ENCODE data around the gene COL3A1.

The COL3A1 gene

DNA sequence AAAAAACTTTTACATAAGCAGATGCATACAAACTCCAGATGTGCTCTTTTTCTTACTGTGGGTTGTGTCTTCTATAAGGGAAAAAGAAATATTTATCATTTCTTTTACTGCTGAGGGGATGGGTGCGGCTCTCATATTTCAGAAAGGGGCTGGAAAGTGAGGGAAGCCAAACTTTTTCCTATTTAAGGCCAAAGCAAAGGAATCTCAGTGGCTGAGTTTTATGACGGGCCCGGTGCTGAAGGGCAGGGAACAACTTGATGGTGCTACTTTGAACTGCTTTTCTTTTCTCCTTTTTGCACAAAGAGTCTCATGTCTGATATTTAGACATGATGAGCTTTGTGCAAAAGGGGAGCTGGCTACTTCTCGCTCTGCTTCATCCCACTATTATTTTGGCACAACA lies at the start of gene COL3A1:
COL3A1 (plus strand) TSS at position 210 of the 400 bp plus-strand sequence; CDS start at position 327, 117 bp downstream.
- no peak for DNase-seq

DNA sequence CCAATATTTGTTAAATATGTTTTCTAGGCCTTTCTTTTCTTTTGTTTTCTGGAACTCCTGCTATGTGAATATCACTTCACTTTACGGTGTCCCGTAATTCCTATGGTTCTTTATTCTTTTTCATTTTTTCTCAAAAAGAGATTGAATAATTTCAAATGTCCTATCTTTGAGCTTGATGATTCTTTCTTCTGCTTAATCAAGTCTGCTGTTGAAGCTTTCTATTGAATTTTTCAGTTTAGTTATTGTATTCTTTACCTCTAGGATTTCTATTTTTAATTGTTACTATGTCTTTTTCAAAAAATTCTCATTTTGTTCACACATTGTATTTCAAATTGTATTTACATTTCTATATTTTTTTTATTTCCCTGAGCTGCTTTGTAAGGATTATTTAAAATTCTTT lies 45.5 kb upstream of the COL3A1 start:
- DNase-seq, result no peak

DNA sequence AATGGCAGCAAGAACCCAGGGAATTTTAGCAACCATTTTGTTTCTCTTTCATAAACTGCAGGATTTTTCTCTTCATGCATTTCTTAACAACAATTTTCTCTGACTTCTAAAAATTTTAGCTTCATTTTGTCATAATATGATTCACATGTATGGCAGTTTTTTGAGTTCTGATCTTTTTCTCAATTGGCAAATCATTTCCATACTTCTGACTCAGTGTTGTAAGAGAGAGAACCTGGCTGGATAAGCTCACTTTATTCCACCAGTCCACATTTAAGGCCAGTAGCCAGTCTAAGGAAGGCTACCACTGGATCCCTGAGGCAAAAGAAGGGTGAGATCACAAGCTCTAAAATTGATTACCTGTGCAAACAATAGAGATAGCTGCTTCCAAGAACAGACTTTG lies 42.8 kb upstream of the COL3A1 start:
- no peak for DNase-seq

DNA sequence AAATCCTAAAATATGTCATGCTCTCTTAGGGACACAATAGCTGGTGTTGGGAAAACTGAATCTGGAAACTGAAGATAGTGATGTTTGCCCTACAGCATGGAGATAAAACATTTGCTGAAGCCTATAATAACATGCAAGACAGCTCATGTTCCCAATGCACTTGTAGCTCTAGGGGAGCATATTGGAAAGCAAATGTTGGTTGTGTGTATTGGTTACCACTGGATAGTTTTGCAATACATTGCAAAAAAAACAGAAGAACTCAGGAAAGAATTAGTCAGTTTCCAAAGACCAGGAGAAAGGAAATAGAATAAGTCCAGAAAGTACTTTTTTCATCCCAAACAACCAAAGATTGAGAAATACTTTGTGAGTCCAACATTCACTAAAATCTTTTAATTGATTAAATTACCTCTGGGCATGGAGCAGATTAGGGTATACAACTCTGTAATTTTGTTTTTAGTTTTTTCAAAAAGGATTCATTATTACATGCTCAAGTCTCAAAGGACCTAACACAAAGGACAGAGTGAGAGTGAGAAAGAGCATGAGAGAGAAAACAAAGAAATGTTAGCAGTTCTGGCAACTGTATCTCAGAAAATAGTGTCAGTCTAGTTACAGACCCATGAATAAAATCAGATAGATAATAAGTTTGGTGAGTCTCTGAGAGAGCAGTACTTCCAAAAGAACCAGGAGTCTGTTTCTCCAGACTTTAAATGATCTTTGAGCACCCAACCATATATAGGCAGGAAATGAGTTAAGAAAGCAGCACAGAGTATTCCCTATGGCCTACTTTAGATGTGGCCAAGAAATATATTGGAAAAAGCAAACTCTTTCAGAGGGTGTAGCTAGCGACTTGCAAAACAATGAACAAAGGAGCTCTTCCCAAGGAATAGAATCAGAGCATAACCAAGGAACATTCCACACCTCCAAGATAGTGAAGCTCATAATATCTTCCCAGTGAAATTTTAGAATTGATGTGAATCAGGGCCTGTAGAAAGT lies 36.6 kb upstream of the COL3A1 start:
- DNase-seq, result no peak

DNA sequence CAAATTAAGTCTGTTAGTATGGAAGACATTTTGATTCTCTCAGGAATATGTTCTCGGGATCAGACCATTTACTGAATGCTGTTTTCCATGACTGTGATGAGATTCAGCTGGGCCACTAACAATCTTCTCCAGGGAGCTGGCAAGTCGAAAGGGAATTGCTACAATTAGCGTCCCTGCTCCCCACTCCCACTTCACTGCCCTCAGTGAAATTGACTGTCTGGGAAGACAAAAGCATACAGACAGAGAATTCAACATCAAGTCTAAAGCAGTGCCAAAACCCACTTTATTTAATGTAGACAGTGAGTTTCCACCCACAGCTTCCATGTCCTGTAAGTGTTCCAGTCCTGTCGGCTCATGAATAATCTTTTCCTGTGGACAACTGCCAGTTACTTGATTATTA lies 34.0 kb upstream of the COL3A1 start:
- DNase-seq, result no peak

DNA sequence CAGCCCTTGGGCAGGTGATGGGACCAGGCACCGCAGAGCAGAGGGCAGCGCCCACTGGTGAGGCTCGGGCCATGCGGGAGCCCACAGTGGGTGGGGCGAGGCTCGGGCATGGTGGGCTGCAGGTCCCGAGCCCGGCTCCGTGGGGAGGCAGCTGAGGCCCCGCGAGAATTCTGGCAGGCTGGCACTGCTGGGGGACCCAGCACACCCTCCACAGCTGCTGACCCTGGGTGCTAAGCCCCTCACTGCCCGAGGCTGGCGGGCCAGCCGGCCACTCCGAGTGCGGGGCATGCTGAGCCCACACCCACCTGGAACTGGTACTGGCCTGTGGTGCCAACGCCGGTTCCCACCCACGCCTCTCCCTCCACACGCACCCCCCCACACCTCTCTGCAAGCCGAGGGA lies 29.7 kb upstream of the COL3A1 start:
- no peak for DNase-seq

DNA sequence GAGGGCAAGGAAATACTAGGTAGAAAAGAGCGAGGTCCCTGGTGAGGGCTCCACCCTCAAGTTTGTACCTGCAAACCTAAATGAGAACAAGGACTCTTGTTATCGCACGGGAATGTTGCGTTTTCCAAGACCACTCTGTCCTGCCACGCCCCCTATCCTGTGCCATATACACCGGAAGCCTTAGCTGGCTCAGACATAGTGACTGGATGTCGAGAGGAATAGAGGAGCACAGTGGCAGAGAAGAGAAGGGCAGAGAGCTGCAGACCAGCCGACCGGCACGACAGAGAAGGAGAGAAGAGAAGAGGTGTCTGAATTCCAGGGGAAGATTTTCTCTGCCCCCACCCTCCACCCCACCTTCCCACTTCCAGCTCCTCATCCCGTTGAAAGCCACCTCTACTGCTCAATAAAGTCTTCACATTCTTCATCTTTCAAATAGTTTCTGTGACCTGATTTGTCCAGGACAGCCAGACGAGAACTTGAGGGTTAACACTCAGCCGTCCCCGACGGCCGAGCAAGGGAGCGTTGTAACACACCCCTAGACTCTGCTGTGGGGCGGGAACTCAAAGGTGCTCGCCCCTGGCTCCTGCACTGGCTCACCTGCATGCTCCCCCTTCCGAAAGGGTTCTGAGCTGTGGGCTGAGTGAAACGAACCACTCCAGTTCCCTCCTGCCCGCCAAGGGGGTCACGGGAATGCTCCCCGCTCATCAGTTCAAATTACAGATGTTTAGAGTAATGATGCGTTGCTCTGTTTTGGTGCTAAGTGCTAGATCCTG lies 24.9 kb upstream of the COL3A1 start:
- no peak for DNase-seq

DNA sequence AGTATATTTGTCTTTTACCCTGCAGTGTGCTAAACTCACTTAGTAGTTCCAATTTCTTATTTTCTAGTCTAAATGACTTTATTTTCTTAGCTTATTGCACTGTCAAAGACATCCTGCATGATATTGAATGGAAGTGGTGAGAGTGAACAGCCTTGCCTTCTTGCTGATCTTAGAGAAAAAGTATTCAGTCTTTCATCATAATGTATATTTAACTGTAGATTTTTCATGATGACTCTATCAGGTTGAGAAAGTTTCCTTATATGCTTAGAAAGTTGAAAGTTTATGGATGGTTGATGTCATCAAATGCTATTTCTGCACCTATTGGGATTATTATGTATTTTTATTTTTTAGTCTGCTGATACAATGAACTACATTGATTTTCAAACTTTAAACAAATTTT lies 21.3 kb upstream of the COL3A1 start:
- DNase-seq, result no peak

DNA sequence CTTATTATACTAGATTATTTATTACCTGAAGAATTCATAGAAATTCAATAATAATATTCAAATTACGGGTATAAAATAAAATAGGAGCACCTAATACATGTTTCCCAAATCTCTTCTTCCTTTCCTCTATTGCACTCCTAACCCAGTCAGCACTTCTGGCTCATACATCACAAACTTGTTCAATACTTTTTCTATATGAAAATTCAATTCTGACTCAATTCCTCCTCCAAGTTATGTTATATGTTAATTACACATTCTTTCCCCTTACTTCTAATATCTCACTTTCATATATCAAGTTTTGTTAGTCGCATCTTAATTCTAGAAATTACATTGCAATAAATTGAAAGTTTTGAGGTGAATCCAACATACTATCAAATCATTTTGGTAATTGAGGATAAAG lies 17.9 kb upstream of the COL3A1 start:
- no peak for DNase-seq

DNA sequence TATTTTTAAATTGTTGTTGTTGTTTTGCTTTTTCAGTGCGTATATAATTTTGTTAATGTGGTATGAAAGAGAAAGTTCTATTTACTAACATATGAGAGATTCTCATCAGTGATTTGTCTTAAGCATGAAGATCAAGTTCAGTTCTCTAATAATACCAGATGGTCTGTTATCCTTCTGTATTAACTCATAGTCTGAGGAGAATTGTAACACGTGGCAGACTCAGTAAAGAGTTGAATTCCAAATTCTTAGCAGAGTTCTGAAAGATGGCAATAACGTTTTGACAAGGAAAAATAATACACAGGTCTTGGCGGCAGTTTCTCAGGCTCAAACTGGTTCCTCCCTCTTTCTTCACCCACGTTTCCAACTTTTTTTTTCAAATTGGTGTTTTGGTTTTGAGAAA lies 17.2 kb upstream of the COL3A1 start:
- DNase-seq, result no peak

DNA sequence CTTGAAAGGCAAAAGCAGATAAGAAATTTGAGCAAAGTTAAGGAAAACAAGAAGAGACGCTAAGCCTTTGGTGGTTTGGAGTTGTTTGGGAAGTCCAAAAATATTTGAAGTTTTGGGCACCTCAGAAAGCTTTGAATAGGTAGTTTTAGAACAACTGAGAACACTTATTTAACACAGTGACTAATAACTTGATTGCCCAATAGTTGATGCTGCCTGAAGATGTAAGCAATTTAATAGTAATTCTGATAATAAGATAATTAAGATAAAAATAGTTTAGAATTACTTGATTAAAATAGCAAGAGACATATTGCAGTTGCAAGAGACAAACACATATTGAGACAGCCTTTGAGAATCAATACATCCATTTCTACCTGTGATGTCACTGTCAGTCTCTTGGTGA lies 16.5 kb upstream of the COL3A1 start:
- no peak for DNase-seq

DNA sequence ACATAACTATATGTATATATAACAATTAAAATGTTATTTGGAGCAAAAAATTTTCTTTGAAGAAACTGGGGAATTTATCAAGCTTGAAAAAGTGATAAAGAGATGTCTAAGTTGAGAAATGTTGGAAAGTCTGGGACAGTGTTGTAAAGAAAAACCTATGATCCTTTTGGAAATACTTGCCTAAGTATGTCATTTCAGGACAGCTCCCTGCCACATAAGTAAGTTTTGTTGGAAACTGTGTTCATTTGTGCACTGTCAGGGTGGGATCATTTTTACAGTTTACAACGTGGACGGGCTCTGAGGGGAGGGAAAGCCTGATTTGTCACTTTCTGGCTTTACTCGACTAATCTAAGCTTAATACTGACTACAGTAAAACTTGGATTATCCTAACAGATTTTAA lies 10.4 kb upstream of the COL3A1 start:
- DNase-seq, result no peak

DNA sequence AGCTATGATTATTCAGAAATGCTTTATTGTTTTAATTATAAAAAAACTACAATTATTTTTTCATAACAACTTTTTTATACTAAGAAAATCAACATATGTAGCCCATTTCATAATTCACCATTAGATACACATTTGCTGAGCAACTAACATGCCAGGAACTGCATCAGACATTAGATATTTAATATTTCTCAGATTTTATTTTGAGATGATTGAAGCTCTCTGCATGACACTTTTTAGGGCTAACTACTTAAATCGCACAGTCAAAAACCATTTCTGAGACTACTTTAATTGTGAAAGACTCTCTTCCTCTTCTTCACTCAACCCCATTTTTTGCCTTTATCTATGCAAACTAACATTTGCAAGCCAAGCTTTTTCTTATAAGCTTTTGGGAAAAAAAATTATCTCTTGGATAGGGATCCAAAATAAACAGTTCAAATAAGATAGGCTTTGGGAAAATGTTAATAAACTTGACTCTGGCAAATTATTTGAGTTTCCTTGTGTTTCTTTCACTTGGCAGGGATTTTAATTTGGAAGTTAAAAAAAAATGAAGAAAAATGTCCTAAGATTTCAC lies 9.1 kb upstream of the COL3A1 start:
- no peak for DNase-seq

DNA sequence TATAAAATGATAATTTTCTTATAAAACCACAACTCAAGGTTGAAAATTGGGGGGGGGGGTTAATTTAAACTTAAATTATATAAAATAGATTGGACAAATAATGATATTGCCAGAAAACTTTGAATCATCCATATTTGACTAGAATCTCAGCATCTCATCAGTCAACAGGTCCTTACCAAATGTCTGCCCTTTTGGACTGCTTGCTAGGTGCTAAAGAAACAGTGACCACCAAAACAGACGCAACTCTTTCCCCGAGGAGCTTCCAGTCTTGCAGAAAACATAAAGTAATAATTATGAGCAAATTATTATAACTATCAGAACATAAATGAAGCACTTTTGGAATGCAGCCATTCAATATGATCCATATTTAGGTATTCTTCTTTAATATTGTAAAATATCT lies 8.6 kb upstream of the COL3A1 start:
- DNase-seq, result no peak

DNA sequence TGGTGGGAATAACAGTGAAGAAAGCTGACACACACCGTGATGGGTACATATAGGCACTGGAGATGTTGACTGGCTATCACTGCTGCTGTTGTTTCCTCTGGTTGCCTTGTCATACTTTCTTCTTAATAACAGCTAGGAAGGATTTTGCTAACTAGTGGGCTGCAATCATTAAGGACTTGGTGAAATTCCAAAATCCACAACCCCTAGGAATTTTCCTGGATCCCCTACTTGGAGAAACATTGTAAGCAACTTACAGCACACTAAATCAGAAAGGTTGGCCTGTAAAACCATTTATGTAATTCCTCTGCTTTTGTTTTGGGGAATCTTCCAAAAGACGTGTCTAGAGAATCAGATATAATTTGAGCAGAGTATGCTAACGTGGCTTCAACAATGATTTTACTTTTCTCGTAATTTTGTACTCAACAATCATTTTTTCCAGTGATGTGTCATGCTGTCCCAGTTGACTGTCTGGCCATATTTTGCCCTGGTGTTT lies 8.0 kb upstream of the COL3A1 start:
- DNase-seq, result no peak

DNA sequence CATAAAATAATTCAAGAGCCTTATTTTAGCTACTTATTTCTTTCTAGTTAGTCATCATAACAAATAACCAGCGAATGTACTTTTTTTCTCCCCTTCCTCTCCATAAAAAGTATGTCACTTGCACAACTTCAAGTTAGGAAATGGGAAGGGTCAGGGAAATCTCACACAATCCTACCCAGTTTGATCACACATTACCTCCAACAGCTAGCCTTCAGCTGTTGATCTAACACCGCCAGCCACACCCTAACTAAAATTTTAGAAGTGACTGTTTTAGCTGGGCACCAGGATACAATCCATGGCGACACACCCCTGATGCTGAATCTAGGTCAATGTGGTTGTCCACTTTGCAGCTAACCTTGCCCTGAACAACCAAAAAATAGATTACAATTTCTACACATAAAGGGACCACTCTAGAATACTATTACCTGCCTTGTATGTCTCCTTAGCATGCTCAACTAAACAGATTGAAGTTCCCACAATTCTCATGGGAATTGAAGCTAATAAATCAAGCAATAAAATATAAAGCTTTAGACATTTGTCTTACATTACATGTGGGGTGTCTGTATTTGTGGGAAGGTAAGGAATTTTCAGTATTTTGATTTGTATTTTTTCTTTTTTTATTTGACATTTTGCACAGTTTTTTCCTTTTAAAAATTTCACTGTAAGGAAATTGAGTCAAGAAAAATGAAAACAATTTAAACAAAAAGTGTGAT lies 7.3 kb upstream of the COL3A1 start:
- no peak for DNase-seq

DNA sequence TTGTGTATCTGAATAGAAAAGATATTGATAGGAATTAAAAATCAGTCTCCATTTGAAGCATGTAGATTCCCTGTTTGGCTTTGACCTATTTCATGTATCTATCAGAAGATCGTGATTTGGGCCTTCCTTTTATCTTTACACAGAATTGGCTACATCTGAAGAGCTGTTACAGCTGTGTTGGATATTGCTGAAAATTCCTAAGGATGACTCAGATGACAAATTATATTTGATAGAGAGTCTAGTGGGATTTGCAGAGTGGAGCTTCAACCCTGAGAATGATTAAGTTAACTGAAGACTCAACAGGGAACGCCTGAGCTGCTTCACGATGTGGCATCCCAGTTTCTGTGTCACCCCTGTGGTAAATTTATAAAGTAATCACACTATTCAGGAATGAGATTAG lies 4.9 kb upstream of the COL3A1 start:
- DNase-seq, result no peak

DNA sequence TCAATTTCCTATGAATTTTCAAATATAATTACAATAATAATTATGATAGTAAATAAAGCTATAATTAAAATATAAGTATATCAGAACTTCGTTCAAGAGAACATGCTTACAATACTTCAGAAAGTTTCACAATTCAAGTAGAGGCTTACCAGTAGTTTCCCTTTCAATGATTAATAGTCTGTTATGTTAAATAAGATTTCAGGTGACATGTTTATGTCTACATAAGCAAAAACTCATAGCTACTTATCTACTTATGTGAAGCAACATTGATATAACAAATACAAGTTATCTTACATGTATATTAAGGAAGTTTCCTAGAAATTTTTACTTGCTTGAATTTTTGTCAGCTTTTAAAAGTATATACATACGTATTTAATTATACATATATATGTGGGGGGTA lies 4.5 kb upstream of the COL3A1 start:
- no peak for DNase-seq

DNA sequence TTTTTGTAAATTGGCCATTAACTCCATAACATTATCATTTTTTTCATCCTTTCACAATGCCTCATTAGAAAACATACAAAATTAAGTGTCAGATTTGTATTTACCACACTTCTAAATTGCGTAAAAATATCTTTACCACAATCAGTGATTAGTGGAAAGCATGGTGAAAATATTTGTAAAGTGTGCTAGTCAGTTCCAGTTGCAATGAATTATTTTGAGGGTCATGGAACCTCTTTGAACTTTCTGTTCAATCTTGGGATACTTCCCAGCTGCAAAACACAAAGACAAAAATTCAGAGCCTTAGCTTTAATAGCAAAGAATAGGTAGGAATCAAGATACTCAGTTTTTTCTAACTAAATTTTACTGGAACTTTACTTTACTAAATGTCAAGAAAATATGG lies 4.0 kb upstream of the COL3A1 start:
- DNase-seq, result no peak

DNA sequence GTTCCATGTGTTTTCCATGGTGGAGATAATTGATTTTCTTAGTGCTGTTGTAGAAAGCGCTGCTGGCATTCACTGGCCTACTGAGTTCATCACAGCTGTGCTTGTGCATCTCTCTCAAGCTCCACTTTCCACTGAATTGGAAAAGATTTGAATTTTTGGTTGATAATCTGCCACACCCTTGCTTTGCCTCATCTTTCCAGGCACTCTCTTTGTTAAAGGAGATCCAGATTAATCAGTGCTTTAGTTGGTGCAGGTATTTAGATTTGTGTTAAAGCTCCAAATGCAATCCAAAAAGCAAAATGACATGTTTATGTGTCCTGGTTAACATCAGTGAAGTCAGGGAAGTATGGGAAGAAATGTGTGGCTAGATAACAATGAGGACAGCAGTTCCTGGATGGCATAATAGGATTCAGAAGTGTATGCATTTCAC lies 2.7 kb upstream of the COL3A1 start:
- DNase-seq, result no peak

DNA sequence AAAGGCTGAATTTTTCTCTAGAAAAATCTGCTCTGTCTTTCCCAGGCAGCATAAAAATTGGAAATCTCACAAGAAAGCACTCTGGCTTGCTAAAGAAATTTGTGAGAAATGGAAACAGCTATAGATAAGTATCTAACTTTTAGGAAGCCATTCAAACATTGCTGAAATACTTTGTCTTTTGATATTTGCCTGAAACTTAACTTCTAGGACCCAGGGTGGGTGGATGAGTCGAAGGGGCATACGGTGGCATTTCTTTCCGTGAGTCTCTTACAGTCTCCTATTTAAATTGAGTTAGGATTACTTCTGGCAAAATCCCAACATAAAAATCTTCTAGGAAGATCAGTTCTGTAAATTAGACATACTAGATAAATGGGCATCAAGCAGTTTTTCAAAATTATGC lies 532 bp upstream of the COL3A1 start:
- no peak for DNase-seq

DNA sequence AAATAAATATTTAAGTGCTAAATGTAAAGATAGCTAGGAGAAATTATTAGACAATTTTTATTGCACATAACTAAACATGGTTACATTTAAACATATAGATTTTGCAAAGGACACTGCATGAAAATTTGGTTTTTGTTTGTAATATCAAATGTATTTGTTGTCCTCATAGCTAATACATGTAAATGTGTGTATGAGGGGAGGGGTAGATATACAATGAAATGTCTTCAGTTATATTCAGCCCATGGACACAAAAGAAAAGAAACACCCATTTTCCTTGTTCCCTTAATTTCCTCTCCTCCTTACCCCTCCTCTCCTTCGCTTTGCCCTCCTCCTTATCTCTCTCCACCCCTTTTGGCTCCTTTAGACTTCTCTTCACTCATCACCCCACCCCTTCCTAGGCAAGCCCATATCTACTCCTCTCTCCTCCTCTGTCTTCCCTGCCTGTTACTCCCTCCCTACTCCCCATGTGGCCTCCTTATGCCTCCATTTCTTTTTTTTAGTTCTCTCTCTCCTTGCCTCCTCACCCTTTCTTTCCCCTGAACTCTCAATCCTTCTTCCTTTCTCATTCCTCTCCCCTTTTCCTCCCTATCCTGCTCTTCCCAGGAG lies 1.4 kb downstream of the COL3A1 start:
- DNase-seq, result no peak

All from activated CD4-positive, alpha-beta T cell treated with anti-CD3 and anti-CD28 coated beads for 1 hour (primary cell).